Measurements from ENCODE around the gene TTLL10.

The TTLL10 gene

GRCh38 chr1:1236176-1236763 lies 62.6 kb downstream of the TTLL10 start:
- no peak for DNase-seq (ENCODE audit: low read depth, low spot score)

- no peak for DNase-seq (ENCODE audit: low read depth, low spot score)
Observed at GRCh38 chr1:1236945-1237873, 63.5 kb downstream of the TTLL10 start.

GRCh38 chr1:1237874-1238701 lies 64.4 kb downstream of the TTLL10 start:
- DNase-seq (ENCODE audit: low read depth, low spot score) = no peak

- no peak for DNase-seq (ENCODE audit: low read depth, low spot score)
Observed at GRCh38 chr1:1238702-1239178, 65.1 kb downstream of the TTLL10 start.

- no peak for DNase-seq (ENCODE audit: low read depth, low spot score)
Observed at GRCh38 chr1:1239227-1239613, 65.5 kb downstream of the TTLL10 start.

GRCh38 chr1:1239614-1240347 lies 66.1 kb downstream of the TTLL10 start:
- DNase-seq (ENCODE audit: low read depth, low spot score) = no peak

GRCh38 chr1:1240348-1240732 lies 66.7 kb downstream of the TTLL10 start:
- DNase-seq (ENCODE audit: low read depth, low spot score) = no peak

GRCh38 chr1:1240822-1241587 lies 67.3 kb downstream of the TTLL10 start:
- no peak for DNase-seq (ENCODE audit: low read depth, low spot score)

GRCh38 chr1:1241588-1242219 lies 68.0 kb downstream of the TTLL10 start:
- DNase-seq (ENCODE audit: low read depth, low spot score) = no peak

- DNase-seq (ENCODE audit: low read depth, low spot score) = no peak
Observed at GRCh38 chr1:1242461-1243265, 69.0 kb downstream of the TTLL10 start.

- DNase-seq (ENCODE audit: low read depth, low spot score) = no peak
Observed at GRCh38 chr1:1243266-1243660, 69.6 kb downstream of the TTLL10 start.

GRCh38 chr1:1243807-1244191 lies 70.1 kb downstream of the TTLL10 start:
- no peak for DNase-seq (ENCODE audit: low read depth, low spot score)

GRCh38 chr1:1244192-1244811 lies 70.6 kb downstream of the TTLL10 start:
- no peak for DNase-seq (ENCODE audit: low read depth, low spot score)

GRCh38 chr1:1245178-1245816 lies 71.6 kb downstream of the TTLL10 start:
- no peak for DNase-seq (ENCODE audit: low read depth, low spot score)

GRCh38 chr1:1245817-1246576 lies 72.3 kb downstream of the TTLL10 start:
- no peak for DNase-seq (ENCODE audit: low read depth, low spot score)

GRCh38 chr1:1246577-1247340 lies 73.1 kb downstream of the TTLL10 start, which contains the start of gene C1QTNF12:
TSS of gene C1QTNF12 (minus strand) at chr1:1246722. CDS start at chr1:1246690, 32 bp downstream.
- DNase-seq (ENCODE audit: low read depth, low spot score) = no peak
